GM06990 (cell line): Measurements from ENCODE around the gene SPNS3.

Source experiments
- DNase-seq: peaks from one replicate; pipeline ENCODE4 v3.0.0-alpha.2; 2011; ENCODE audit not compliant: insufficient read length; ENCODE audit errors: extremely low read depth
- H3K27me3 ChIP-seq: replicated peaks from 2 replicates; pipeline ENCODE4 v1.6.0; 2011; ENCODE audit warnings: low read length; ENCODE audit not compliant: control insufficient read depth, insufficient read depth
- H3K36me3 ChIP-seq: 2 replicates; pipeline ENCODE4 v1.5.1; 2011; ENCODE audit warnings: low read length; ENCODE audit not compliant: control insufficient read depth, insufficient read depth
- H3K4me3 ChIP-seq: replicated peaks from 2 replicates; pipeline ENCODE4 v1.5.1; 2011; ENCODE audit warnings: low read depth, mild to moderate bottlenecking, control low read depth, low read length
- TF ChIP-seq, protein P1 (sequence below): IDR thresholded peaks from 2 replicates; pipeline ENCODE4 v1.5.1; 2011; ENCODE audit warnings: low read length, control low read depth, mild to moderate bottlenecking, inconsistent platforms; ENCODE audit not compliant: insufficient read depth, poor library complexity, severe bottlenecking

The SPNS3 gene

DNA sequence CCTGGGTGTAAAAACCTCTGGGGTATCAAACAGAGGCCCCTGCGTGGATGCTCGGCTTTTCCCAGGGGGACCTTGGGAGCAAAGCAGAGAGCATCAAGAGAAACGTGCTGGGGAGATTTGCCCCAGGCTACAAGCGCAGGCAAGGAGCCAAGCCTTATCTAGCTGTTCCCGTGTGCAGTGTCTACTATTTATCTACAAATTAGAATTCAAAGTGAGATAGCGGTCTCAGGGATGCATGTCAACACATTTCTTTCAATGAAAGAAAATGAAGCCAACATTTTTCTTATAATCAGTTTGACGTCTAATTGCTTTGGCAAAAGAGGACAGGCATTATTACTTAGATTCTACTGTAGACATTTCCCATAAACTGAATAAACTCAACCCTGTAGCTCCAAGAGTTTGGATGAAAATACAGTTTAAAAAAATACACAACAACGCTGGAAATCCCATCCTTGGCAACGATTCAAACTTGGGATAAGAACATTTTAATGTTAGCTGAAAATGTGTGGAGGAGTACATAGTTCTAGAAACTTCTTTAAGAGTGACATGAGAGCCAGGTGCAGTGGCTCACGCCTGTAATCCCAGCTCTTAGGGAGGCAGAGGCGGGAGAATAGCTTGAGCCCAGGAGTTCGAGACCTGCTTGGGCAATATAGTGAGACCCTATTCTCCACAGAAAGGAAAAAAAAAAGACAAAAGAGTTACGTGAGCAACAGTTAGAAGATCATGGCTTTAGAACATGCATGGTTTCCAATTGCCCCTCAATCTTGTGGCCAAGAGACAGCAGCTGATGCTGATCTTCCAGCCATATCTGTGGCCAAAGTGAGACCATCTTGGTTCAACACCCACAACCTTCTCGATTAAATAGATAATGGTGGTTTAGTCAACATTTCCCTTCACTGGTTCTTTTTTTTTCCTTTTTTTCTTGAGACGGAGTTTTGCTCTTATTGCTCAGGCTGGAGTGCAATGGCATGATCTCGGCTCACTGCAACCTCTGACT lies 7.2 kb downstream of the SPNS3 start:
- DNase-seq = no peak
- Histone ChIP-seq H3K36me3 (no peaks in the 10 kb centered on the region), H3K27me3 (no peaks in the 10 kb centered on the region; the same call in 1 of the 2 replicates), H3K4me3 (no peak overlapping the region)
- TF ChIP-seq, protein P1, sequence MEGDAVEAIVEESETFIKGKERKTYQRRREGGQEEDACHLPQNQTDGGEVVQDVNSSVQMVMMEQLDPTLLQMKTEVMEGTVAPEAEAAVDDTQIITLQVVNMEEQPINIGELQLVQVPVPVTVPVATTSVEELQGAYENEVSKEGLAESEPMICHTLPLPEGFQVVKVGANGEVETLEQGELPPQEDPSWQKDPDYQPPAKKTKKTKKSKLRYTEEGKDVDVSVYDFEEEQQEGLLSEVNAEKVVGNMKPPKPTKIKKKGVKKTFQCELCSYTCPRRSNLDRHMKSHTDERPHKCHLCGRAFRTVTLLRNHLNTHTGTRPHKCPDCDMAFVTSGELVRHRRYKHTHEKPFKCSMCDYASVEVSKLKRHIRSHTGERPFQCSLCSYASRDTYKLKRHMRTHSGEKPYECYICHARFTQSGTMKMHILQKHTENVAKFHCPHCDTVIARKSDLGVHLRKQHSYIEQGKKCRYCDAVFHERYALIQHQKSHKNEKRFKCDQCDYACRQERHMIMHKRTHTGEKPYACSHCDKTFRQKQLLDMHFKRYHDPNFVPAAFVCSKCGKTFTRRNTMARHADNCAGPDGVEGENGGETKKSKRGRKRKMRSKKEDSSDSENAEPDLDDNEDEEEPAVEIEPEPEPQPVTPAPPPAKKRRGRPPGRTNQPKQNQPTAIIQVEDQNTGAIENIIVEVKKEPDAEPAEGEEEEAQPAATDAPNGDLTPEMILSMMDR = no peak

DNA sequence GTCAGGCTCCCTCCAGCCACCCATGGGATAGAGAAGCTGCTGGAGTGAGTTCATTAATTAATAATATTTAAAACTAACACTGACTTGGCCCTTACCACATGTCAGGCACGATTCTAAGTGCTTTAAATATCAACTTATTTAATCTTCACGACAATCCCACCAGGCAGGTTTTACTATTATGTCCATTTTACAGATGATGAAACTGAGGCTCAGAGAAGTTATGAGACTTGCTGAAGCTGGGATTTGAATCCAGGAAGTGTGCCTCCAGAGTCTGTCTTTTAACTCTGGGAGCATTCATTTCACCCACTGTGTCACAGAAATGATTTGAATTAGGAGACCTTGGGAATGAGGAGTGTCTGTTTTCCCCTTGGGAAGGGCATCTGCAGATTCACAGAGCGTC lies 8.8 kb downstream of the SPNS3 start:
- TF ChIP-seq, protein P1 = no peak
- no peak for DNase-seq
- Histone ChIP-seq H3K27me3 (no peaks in the 10 kb centered on the region; the same call in 1 of the 2 replicates), H3K4me3 (no peak overlapping the region), H3K36me3 (no peaks in the 10 kb centered on the region)

DNA sequence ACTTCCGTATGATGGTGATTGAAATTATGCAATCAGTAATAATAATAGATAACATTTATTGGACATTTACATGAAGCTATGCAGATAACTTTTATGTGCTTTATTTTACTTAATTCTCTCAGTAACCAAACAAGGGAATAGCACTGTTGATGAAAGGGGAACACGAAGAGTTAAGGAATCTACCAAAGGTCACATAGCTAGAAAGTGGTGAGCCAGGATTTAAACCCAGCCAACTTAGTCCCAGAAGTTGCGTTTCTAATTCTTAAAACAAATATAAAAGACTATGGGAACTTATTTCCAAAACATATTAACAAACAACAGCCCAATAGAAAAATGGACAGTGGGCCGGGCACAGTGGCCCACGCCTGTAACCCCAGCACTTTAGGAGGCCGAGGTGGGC lies 9.7 kb downstream of the SPNS3 start:
- H3K27me3 ChIP-seq = no peaks in the 10 kb centered on the region
- TF ChIP-seq, protein P1 = no peak
- DNase-seq = no peak
- H3K36me3 ChIP-seq = no peaks in the 10 kb centered on the region
- H3K4me3 ChIP-seq = no peak overlapping the region

DNA sequence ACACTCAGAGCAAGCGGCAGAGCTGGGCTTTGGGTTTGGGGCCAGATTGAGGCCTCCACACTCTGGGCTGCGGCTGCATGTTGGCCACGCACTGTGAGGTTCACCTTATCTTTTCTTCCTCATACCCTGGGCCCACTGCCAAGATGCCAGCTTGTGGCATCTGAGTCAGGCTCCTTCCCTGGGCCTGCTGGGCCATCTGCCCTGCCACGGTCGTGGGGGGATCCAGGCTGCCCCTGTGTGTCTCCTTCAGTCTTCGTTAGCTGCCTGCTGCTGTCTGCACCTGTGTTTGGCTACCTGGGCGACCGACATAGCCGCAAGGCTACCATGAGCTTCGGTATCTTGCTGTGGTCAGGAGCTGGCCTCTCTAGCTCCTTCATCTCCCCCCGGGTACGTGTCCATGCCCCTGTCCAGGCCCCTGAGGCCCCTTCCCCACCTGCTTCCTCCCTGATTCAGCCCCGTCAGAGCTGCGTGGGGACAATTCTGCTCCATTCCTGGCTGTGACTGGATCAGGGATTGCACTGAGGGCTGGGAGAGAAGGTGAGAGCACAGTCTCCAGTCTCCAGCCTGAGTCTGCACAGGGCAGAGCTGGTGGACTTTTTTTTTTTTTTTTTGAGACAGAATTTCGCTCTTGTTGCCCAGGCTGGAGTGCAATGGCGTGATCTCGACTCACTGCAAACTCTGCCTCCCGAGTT lies 11.2 kb downstream of the SPNS3 start:
- no peak for DNase-seq
- H3K27me3 ChIP-seq = no peaks in the 10 kb centered on the region; the same call in 1 of the 2 replicates
- TF ChIP-seq, protein P1 = no peak

DNA sequence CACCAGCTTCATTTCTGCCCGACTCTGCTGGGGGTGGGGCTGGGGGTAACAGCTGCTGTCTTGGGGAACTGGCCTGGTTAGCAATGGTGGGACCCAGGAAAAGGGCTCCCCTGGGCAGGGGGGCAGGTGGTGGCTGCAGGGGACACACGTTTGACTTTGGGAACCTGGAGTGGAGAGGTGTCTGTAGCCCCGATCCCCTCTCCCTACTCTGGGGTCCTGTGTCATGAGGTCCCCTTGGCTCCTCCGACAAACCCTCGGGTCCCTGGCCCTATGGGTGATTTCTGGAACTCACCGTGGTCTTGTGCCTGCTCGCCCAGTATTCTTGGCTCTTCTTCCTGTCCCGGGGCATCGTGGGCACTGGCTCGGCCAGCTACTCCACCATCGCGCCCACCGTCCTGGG lies 12.0 kb downstream of the SPNS3 start:
- TF ChIP-seq, protein P1 = no peak
- no peak for DNase-seq
- no peaks in the 10 kb centered on the region; the same call in 1 of the 2 replicates for H3K27me3 ChIP-seq

More for the DNA sequence above, 11.2 kb downstream of the SPNS3 start:
- H3K4me3 ChIP-seq = no peak overlapping the region
- H3K36me3 ChIP-seq = no peaks in the 10 kb centered on the region

More for the DNA sequence above, 12.0 kb downstream of the SPNS3 start:
- Histone ChIP-seq H3K4me3 (no peak overlapping the region), H3K36me3 (no peaks in the 10 kb centered on the region)
